Superior temporal gyrus (tissue), 1 donor: Measurements from ENCODE around the gene ERC2.

Experiments
- DNase-seq: peaks from one replicate; pipeline ENCODE4 v3.0.0-alpha.2; 2016; ENCODE audit errors: extremely low spot score

Gene ERC2

GRCh38 chr3:56123487-56123886 lies 344.8 kb downstream of the ERC2 start:
- DNase-seq, result no peak

GRCh38 chr3:56122911-56123310 lies 345.4 kb downstream of the ERC2 start:
- no peak for DNase-seq

- no peak for DNase-seq
These were observed 346.6 kb downstream of the ERC2 start for GRCh38 chr3:56121716-56122115.

DNA sequence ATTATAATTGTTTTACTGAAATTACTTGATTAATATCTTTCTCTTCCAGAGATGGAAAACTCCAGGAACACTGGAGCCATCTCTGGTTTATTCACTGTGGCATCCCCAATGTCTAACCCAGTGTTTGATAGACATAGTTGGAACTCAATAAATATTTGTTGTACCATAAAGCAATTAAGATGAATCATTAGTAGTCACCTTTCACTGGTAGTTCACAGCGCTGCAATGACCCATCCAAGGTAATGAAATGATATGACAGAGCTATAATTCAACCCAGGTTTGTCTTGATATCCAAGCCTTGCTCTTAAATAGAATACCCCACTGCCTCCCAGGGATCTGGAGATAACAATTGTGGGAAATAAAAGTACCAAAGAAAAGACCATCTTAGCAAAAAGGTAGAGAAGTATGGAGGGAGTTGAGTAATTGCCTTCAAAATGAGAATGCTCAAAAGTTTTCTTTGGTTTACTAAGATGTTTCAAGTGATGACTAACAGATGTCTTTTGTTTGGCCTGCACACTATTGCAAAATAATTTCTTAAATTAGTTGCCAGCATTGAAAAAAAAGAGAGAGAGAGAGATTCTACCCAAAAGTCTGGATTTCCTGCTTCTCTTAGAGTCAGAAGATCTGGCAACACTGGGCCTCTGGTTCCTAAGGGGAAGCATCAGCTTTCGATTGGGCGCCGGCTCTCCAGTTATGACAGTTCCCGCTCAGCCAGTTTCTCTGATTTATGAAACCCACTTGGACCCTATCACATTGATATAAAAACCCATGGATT lies 348.5 kb downstream of the ERC2 start:
- DNase-seq, result no peak

DNA sequence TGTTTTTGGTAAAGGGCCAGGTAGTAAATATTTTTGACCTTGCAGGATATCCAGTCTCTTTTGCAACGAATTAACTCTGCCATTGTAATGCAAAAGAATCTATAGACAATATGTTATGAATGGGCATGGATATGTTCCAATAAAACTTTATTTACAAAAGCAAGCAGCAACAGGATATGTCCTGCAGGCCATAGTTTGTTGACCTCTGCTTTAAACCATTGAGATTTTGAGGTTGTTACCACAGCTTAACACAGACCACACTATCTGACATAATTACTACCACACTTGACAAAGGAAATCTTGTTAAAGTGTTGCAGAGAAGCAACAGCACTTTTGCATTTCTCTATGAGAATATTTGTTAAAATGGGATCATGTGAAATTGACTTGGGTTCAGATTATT lies 349.3 kb downstream of the ERC2 start:
- no peak for DNase-seq

DNA sequence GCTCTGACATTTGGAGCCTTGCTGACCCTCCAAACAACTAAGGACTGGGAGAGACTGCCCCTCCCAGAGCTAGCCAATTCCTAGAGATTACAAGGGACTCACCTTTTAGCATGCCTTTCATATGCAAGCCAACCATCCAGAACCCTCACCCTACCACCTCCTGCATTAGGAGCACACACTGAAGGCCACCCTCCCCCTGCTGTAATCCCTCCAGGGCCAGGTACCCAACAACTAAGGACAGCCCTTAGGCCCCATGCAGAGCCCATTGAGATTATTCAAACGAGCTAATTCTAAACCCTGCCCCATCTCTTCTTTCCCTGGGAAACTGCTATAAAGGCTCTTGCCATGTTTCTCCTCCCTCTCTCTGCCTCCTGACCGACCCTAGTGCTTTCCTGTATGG lies 352.6 kb downstream of the ERC2 start:
- DNase-seq, result no peak

GRCh38 chr3:56115199-56115598 lies 353.1 kb downstream of the ERC2 start:
- DNase-seq, result no peak

GRCh38 chr3:56113908-56114307 lies 354.4 kb downstream of the ERC2 start:
- DNase-seq, result no peak

GRCh38 chr3:56113231-56113630 lies 355.0 kb downstream of the ERC2 start:
- no peak for DNase-seq

DNA sequence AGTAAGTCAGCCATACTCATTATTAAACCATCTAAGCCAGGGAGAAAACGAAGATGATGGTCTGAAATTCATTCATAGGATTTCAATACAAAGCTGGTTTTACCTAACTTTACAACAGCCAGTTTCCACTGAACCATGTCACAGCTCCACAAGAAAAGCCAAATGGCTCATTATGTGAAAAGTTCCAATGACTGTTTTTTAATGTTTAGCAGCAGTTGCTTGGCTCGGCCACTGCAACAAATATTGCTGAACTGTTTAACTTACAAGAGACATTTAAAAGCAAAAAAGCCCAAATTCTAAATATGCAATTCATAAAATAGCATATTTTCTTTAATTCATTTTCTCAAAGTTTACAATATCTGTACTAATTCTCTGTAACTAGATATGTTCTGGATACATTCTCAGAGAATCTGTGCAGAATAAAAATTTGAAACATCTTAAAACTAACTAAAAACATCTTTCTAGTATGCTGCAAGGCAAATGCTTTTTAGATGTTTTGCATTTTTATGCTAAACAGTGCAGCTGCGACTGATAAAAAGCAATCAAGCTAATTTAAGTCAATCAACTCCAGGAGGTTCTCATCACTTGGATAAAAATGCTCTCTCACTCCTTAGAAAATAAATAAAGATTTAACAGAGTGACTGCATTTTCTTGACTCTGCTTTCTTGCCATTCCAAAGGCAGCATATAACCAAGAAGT lies 356.5 kb downstream of the ERC2 start:
- no peak for DNase-seq

GRCh38 chr3:56110886-56111285 lies 357.4 kb downstream of the ERC2 start:
- DNase-seq, result no peak

DNA sequence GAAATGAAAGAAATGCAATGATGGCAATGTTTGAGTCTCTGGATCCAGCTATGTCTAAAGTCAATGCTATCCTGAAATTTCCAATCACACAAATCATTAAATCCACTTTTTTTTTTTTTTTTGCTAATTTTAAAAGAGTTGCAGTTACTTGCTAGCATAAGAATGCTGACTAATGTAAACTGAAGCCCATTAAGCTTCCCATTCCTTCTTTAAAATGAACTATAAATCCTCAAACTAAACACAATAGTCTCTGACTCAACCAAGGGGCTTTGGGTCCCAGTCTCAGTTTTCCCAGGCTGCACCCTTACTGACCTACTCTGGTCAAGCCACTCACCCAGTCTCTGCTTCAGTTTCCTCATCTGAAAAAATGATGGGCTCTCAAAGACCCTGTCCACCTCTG lies 361.1 kb downstream of the ERC2 start:
- DNase-seq, result no peak

GRCh38 chr3:56102032-56102431 lies 366.2 kb downstream of the ERC2 start:
- no peak for DNase-seq

DNA sequence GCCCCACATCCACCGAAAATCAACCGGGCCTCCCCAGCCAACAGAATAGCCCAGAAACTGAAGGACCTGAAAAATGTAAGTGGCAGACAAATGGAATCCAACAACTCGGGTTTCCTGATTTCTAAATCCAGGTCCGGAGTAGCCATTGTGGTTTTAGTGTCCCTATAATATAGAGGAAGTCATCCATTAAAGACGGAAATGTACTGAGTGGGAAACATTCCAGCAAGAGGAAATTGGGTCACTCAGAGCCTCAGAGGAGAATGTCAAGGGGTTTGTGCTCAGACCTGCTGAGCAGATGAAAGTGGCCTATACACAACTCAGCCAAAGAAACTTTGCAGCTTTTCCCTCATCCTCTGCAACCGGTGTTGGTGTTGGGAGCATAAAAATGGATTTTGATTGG lies 366.7 kb downstream of the ERC2 start:
- no peak for DNase-seq

- DNase-seq, result peak; percentile 19
These were observed 371.3 kb downstream of the ERC2 start for GRCh38 chr3:56096999-56097398.

DNA sequence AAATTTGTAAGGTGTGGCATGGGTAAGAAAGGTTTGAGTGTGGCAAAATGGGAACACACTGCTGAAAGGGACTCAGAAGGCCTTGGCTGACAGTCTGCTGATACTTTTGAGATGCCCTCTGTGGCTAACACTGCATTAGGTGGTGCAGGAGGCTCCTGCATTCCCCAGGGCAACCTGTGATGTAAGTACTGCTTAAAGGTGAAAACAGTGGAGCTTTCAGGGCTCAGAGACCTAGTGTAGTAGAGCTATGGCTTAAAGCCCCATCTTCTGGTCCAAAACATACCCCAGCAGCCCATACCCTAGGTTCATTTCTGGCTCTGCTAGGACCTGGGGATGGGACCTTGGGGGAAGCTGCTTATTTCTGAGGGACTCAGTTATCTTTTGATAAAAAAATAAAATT lies 374.1 kb downstream of the ERC2 start:
- DNase-seq, result no peak

DNA sequence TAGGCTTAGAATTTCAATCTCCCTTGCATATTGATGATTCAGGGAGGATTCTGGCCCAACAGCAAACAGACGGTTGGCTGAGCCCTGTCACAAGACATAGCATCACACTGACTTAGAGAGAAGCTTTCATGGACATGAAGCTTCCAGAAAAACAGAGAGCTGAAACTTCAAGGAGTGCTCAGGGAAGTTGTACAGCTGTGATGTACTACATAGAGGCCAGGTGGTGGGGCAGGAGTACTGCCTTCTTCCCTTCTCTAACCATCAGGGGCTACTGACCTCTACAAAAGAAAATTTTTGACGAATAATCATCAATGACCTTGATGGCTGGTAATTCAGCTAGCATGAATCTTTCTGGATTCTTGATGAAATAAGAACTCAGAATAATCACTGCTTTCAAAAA lies 378.5 kb downstream of the ERC2 start:
- no peak for DNase-seq

DNA sequence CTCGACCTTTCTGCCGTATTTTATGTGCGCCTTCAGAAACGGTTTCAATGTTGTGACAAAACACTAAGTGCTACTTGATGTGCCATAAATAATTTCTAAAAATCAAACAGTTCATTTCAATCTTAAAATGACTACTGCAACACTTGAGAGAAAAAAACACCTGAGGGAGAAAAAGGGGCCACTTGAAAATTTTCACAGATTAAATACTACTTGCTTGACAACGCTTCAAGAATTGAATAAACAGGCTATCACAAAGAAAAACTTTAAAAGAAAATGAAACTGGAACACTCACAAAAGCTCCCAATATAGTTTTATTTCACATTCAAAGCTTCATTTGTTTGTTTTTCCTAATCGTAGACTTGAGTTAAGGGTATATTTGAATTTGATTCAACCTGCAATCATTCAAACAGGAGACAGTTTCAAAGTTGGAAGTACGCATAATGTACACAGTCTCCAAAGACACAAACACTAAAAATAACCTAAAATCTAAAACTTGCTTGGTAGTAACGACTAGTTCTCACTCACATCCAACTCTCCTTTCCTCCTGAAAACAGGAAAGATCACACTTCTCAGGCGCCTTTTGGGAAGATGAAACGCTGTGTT lies 380.7 kb downstream of the ERC2 start:
- no peak for DNase-seq

DNA sequence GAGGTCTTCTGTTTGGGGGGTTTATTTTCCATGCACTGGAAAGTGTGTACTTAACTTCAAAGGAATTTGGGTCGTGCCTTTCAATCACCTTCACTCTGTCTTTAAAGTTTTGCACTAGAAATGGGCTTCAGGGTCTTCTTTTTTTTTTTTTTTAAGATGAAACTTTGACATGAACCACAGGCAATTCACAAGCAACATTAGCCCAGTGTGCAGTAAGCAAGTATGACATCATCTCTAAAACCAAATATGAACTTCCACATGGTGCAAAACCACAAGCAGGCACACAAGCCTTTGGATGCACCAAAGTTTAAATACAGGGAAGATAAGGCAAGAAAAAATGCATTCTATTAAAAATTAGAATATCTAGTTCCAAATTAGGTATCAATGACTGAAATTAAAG lies 381.9 kb downstream of the ERC2 start:
- DNase-seq, result no peak

- DNase-seq, result peak; percentile 42
These were observed 387.0 kb downstream of the ERC2 start for GRCh38 chr3:56081246-56081645.

DNA sequence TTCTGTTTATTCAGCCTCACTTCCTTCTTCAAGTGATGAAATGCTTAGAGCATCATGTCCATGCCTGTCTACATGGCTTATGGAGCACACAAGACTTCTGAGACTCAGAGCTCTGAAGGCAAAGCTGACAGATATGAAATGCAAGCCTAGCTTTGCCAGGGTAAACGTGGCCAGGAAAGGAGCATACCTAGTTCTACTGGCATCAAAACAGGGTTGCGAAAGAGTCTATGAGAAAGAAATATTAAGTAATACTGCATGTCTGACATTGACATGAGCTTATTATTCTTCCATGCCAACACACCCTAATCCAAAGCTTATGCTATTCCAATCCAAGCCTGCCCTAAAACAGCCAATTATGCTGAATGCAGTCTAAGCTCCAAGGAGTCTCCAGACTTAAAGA lies 391.5 kb downstream of the ERC2 start:
- DNase-seq, result no peak

DNA sequence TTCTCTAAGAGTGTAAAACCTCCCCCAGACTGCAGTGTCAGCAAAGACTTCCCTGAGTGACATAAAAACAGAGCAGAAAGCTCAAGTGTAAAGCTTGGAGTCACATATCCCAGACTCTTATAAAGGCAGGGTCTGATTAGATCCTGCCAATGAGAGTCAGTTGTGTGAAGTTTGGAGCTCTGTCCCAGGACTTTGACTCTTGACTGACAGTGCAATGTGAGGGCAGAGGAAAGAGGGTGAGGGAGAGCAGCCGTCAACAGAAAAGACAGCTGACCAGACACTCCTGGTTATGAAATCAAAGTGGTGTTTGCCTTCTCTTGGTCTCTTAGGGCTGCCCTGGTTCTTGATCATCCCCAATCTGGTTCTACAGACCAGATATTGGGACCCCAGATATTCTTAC lies 393.2 kb downstream of the ERC2 start:
- DNase-seq, result no peak

GRCh38 chr3:56069766-56070165 lies 398.5 kb downstream of the ERC2 start:
- no peak for DNase-seq
